Islet precursor cell (in vitro differentiated cells): Measurements from ENCODE around the gene HMGA1.
A peak's percentile ranks its signal among the peaks of the same experiment; 100 is the strongest.

Source experiments
- DNase-seq: peaks from one replicate; pipeline ENCODE4 v3.0.0-alpha.2; 2018

Gene HMGA1, protein sequence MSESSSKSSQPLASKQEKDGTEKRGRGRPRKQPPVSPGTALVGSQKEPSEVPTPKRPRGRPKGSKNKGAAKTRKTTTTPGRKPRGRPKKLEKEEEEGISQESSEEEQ

DNA sequence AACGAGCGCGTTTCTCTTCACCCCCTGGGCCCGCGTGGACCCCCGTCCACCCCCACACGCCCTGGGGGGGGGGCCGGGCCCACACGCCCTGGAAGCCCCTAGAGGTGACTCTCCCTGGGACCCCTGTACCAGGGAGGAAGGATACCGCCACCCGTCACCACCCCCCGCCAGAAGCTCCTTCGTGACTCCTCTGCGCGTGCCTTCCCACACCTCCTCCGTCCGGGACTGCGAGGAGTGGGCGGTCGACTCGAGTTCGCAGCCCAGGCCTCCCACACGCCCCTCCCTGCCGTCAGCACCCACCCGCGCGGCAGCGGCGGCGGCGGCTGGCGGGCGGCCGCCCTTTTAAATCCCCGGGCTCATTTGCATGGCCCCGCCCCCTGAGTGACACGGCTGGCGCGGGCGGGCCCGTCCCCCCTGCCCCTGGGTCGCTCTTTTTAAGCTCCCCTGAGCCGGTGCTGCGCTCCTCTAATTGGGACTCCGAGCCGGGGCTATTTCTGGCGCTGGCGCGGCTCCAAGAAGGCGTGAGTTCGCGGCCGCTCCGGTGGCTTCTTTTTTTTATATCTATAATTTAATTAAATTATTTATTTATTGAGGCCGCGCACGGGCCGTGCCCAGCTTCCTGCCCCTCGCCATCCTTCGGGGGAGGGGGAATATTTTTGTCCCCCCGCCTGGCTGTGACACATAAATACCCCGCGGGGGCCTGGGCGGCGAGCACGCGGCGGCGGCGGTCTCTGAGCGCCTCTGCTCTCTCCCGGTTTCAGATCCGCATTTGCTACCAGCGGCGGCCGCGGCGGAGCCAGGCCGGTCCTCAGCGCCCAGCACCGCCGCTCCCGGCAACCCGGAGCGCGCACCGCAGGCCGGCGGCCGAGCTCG, at the start of gene HMGA1:
TSS of gene HMGA1 (plus strand) at position 431 of the 873 bp plus-strand sequence. CDS start 3,908 bp downstream, outside the sequence.
- DNase-seq: peak; percentile 94

DNA sequence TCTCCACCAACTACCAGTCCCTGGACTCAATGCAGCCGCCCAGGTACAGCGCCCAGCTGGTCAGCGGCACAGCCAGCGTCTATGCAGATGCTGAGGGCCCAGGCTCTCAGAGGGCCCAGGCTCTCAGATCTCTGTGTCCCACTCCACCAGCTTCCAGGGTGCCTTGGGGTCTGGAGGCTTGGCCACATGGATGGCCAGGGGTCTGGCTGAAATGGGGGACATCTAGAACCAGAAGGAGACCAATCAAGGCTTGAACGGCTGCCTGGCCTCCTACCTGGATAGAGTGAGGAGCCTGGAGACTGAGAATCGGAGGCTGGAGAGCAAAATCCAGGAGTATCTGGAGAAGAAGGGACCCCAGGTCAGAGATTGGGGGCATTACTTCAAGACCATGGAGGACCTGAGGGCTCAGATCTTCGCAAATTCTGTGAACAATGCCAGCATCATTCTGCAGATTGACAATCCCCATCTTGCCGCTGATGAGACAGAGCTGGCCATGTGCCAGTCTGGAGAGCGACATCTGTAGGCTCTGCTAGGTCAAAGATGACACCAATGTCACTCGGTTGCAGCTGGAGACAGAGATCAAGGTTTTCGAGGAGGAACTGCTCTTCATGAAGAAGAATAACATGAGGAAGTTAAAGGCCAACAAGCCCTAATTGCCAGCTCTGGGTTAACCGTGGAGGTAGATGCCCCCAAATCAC, 46.7 kb upstream of the HMGA1 start:
- DNase-seq: peak; percentile 37

DNA sequence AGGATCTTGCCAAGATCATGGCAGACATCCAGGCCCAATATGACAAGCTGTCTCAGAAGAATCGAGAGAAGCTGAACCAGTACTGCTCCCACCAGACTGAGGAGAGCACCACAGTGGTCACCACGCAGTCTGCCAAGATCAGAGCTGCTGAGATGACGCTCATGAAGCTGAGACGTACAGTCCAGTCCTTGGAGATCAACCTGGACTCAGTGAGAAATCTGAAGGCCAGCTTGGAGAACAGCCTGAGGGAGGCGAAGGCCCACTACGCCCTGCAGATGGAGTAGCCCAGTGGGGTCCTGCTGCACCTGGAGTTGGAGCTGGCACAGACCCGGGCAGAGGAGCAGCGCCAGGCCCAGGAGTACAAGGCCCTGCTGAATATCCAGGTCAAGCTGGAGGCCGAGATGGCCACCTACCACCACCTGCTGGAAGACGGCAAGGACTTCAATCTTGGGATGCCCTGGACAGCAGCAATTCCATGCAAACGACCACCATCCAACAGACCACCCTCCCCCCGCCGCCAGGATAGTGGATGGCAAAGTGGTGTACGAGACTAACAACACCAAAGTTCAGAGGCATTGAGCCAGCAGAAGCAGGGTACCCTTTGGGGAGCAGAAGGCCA, 46.1 kb upstream of the HMGA1 start:
- DNase-seq: peak; percentile 59

GRCh38 chr6:34194772-34195171, 41.9 kb upstream of the HMGA1 start:
- DNase-seq: no peak

GRCh38 chr6:34195726-34196115, 41.0 kb upstream of the HMGA1 start:
- DNase-seq: no peak

DNA sequence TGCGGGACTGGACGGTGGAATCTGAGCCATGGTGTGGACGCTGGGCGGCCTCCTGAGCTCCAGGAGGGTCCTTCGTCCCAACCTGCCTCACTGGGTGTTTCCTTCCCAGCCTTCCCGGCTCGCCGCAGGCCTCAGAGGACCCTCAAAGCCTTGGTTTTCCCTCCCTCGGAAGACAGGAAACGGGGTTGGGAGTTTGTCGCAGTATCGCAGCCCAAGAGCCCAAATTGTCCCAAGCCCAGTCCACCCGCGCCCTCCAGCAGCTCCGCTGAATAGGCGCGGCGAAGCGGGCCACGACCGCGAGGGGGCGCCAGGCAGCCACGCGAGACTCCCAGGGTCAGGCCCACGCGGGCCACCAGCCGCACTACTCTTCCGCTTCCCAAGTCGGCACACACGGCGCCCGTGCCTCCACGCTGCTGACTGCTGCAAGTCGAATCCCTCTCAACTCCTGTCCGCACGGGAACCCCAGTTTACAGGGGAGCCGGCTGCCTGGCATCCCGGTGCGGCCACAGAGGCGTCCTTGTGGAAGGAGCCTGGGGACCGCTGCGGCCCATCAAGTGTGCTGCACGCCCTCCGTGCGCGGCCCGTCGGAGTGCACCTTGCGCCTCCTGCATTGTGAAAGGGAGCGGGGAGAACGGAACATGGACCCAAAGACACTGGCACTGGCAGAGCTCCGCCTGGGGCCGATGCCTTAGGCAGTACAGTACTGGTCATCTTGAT, 40.4 kb upstream of the HMGA1 start:
- peak; percentile 80 for DNase-seq

- no peak for DNase-seq
Observed at GRCh38 chr6:34196833-34197195, 39.9 kb upstream of the HMGA1 start.

DNA sequence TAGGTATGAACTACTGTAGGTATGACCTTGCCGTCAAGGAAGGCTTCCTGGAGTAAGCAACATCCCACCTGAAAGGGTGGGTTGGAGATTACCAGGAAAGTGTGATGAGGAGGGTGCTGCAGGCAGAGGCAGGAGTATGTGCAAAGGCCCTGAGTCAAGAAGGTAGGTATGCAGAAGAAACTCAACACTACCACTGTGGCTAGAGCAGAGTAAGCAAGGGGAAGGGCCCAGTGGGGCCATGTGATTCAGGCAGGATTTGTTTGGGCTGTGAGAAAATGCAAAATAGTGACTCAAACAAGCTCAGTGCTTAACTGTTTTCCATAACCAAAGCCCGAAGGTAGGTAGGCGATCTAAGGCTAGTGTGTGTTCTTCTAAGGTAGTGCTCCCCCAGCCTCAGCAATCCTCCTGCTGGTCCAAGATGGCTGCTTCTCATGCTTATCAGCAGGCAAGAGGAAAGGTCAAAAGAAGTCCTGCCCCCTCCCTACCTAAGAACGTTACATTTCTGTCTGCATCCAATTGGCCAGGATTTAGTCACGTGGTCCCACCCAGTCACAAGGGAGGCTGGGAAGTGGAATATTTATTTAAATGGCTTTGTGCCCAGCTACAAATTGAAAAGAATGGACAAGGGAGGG, 36.2 kb upstream of the HMGA1 start:
- no peak for DNase-seq

DNA sequence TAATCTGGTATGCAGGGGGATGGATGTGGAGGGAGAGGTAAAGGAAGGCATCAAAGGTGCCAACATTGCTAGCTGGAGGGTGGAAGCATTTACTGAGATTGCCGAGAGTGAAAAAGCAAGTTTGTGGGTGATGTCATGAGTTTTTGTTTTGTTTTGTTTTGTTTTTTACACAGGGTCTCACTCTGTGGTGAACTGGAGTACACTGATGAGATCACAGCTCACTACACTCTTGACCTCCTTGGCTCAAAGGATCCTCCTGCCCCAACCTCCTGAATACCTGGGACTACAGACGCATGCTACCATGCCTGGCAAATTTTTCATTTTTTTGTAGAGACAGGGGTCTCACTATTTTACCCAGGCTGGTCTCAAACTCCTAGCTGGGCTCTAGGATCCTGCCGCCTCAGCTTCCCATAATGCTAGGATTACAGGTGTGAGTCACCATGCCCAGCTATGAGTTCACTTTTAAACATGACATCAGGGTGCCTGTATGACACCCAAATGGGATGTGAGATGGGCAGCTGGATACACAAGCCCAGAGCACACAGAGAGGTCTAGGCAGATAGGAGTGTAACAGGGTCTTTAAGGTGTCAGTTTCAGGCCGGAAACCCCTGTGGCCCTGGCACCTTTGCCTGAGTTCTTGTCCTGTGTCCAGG, 35.1 kb upstream of the HMGA1 start:
- no peak for DNase-seq

GRCh38 chr6:34202329-34203201, 34.1 kb upstream of the HMGA1 start:
- peak; percentile 60 for DNase-seq

DNA sequence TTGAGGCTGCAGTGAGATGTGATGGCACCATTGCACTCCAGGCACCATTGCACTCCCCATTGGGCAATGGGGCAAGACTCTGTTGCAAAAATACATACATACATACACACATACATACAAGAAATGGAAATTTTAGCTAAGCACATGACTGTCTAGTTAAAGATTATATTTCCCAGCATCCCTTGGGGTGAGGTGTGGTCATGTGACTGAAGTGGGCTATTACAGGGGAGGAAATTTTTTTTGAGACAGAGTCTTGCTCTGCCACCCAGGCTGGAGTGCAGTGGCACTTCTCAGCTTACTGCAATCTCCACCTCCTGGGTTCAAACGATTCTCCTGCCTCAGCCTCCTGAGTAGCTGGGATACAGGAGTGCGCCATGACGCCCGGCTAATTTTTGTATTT, 32.0 kb upstream of the HMGA1 start:
- DNase-seq: no peak

- DNase-seq: no peak
Observed at GRCh38 chr6:34205466-34205865, 31.2 kb upstream of the HMGA1 start.

GRCh38 chr6:34205916-34206315, 30.8 kb upstream of the HMGA1 start:
- DNase-seq: no peak

DNA sequence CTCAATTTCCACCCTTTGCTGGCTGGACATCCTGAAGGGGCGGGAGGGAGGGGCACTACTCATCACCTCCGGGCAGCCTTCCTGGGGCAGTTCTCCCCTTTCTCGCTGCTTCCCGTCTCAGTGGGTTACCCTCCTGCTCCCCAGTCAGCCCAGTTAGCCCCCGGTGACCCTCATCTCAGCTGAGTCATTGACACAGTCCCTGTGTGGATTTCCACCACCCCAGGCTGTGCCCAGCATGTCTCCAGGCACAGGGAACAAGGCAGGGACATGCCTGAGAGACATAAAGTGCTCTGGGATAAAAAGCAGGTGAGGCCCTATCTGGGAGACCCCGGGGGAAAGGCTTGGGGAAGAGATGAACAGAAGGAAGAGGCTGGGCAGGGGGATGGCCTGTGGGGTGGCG, 29.9 kb upstream of the HMGA1 start:
- no peak for DNase-seq

DNA sequence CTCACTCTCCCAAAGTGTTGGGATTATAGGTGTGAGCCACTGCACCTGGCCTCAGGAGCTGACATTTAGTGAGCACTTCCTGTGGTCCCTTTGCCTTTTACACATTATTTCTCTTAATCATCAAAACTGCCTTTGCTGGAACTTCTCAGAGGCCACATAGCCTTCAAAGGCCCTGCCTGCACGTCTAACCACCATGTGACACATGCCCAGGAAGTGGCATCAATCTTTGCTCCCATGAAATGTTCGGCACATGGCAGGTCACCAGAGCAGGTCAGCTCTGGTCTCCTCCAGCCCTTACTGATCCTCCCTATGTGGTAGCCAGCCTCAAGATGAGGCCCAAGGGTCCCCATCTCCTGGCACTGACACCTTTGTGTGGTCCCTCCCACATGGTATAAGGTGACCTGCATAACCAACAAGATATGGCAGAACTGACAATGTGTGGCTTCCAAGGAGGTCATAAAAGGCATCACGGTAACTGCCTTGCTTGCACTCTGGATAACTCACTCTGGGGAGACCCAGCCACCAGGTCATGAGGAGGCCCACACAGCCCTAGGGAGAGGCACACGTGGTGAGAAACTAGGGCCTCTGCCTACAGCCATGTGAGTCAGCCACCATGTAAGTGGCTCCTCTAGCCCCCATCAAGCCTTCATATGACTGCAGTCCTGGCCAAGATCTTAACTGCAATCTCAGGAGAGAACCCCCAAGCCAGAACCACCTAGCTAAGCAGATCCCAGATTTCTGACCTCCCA, 28.8 kb upstream of the HMGA1 start:
- DNase-seq: no peak

- no peak for DNase-seq
Observed at GRCh38 chr6:34213772-34214171, 22.9 kb upstream of the HMGA1 start.

DNA sequence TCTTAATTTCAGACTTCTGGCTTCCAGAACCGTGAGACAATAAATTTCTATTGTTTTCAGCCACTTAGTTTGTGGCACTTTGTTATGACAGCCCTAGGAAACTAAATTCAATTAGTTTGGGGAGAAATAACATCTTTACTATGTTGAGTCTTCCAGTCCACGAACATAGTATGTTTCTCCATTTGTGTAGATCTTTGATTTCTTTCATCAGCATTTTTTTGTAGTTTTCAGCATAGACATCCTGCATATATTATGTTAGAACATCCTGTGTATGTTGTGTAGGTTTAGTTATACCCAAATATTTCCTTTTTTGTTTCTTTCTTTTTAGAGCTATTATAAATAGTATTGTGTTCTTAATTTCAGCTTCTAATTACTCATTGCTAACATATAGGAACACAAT, 18.0 kb upstream of the HMGA1 start:
- DNase-seq: no peak

DNA sequence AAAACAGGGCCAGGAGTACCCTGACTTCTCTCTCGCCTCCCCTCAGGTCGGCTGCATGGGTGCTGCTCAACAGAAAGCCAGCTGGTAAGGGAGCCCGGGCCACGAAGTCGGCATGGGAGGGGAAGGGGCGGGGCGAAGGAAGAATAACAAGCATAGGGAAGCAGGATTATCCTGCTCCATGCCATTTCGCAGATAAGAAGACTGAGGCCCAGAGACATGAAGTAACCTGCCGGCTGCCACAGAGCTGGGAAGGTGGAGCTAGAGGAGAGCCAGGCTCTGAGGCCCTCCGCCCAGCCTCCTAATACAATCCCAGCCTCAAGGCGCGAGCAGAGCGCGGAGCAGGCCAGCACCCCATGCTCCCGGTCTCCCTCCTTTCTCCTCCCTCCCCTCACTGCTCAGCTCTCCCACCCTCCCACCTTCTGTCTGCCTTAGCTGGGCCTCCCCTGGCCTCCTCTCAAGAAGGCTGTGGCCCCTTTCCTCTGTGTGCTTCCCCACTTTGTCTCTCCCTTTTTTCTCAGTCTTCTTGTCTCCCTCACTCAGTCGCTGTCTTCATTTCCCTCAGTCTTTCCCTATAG, 13.2 kb upstream of the HMGA1 start:
- DNase-seq: no peak
